Hematopoietic multipotent progenitor cell (in vitro differentiated cells): Measurements from ENCODE around the gene BCAP31. TPM values are rescaled to one million over a fixed set of nuclear protein-coding genes. Genes with fewer than 3 reads are reported as not detected.
"Not testable (repeated sequence)": the region's sequence is repeated elsewhere in the genome, so short reads cannot be mapped to it uniquely, and the experiment has no call there.

Experiments
- DNase-seq, 3 donors: peaks; one replicate each; pipeline ENCODE4 v3.0.0-alpha.2; 2011 to 2015; ENCODE audit warnings: low read depth in 2 of 3, low spot score in 2 of 3
- total RNA-seq: library from RNA; depleted of rRNA; stranded (reverse); fragments of >200 nt; gene quantifications from one replicate; pipeline ENCODE4 v1.2.3, GENCODE V29; 2012

Gene BCAP31
- total RNA-seq, 1 donor: 107 TPM

DNA sequence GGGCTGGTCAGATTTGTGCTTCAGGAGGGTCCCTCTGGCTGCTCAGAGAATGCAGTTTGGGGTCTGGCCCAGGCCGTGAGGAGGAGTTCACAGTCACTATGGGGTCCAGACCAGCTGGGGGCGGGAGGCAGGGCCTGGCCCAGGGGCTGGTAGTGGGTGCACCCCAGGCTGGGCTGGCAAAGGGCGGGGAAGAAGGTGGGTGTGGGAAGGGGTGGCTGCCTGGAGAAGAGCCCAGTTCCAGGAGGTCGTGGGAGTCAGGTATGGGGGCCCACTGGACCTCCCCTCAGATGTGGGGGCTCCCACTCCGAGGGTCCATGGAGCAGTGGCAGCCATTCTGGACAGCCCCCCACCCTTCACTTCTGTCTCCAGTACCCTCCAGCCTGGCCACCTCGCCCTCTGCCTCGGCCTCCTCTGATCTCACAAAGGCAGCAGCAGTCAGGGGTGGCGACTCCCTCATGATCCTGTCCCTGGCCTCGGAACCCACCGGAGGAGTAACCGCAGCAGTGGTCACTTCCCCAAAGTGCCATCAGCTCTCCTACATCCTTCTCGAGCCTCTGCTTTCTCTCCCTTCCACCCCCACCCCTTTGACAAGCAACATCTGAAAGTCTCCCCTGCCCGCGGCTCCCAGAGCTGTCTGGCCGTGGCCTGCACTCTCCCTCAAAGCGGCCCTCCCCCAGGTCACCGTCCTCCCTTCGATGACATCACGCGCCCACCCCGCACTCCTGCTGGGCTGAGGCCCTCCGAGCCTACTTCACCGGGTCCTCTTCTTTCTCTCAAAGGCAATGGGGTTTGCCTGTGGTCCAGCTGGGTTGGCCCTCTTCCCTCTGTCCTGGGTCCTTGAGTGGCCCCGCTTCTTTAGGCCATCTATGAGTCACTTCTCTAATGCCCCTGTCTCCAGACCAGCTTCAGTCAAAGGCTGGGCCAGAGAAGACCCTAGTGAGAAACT lies 38.2 kb downstream of the BCAP31 start:
- DNase-seq: no peak

DNA sequence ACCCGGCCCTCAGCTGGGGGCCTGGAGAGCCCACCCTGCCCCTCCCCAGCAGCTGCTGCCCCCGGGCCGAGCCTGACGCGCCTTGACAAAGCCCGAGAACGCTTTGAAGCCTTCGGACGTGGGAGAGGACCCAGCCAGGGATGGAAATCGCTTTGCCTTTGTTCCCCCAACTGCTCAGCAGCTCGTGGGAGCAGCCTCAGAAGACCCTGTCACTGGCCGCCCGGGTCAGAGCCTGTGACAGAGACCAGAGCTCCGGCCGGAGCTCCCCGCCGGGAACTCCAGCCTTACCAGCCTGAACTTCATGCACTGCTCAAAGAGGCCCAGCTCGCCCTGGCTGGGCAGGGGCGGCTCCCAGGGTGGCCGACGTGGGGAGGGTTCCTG lies 39.0 kb downstream of the BCAP31 start:
- DNase-seq: no peak

DNA sequence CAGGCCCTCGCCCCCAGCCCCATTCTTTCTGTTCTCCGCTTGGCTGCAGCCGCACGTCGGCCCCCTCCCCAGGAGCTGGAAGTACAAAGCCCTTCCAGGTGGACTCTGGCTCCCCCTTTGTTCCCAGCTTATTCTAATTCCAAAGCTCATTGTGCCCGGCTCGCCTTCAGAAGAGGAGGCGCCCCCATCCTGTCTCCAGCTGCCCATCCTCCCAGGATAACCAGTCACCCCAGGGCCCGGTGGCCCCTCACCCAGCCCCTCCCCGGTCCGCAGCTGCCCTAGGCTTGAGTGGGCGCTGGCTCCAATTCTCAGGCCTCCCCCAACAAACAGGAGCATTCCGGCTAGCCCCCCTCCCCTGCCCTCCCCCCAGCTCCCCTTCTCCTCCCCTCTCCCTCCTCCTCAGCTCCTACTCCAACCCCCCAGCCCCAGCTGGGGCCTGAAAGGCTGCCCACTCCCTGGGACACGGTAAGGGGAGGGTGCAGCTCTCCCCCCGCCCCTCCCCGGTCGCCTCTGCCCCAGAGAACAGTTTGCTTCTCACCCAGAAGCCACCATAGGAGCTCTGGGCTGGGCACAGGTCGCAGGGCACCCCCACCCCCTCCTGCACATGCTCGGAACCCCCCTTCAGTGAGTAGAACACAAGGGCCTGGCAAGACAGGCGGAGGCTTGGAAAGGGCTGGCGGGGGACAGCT lies 39.6 kb downstream of the BCAP31 start:
- no peak for DNase-seq

DNA sequence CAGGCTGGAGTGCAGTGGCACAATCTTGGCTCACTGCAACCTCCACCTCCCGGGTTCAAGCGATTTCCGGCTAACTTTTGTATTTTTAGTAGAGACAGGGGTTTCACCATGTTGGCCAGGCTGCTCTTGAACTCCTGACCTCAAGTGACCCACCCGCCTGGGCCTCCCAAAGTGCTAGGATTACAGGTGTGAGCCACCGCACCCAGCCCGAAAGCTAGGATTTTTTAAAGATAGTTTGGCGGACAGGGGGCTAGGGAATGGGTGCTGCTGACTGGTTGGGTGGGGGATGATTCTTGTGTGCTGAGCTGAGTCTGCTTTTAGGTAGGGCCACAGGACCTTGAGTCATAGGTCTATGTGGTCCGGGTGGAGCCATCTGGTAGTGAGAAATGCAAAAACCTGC lies 40.7 kb downstream of the BCAP31 start:
- not testable (repeated sequence) for DNase-seq

DNA sequence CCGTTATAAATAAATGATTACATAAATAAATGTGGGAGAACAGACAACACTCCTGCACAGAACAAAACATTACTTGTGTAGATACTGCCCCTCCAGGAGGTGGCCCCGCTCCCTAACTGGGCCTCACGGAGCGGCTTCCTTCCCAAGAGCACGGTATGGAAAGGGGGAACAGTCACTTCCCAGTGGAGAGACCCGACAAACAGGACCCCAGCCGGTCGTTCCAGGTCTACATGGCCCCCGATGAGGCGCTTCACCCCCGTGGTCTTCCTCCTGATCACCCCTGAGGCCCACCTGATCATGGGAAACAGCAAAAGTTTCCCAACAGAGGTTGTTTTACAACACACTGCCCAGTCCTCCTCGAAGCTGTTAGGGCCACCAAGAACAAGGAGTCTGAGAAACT lies 43.0 kb downstream of the BCAP31 start:
- no peak for DNase-seq

DNA sequence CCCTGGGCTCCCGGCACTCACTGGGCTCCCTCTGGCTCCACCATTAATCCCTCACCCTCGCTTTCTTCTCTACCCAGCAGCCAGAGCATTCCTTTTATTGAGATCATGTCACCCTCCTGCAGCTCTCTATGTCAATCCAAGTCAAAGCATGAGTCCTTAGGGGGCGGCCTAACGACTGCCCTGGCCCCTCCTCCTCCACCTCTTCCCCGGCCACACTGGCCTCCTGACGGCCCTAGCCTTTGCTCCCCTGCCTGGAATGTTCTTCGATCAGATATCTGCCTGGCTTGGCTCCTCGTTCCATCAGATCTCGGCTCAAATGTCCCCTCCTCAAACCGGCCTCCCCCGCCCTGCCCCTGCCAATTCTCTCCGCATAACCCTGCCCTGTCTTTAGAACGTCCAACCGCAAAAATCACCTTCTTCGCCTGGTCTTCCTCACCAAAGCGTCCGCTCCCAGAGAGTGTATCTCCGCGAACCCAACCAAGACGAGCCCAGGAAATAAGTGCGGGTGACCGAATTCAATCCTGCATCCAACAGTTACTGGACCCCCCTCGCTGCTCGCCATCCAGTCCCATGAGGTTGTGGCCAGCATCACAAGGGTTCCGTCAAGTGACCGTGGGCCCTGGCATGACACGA lies 49.9 kb downstream of the BCAP31 start:
- no peak for DNase-seq

DNA sequence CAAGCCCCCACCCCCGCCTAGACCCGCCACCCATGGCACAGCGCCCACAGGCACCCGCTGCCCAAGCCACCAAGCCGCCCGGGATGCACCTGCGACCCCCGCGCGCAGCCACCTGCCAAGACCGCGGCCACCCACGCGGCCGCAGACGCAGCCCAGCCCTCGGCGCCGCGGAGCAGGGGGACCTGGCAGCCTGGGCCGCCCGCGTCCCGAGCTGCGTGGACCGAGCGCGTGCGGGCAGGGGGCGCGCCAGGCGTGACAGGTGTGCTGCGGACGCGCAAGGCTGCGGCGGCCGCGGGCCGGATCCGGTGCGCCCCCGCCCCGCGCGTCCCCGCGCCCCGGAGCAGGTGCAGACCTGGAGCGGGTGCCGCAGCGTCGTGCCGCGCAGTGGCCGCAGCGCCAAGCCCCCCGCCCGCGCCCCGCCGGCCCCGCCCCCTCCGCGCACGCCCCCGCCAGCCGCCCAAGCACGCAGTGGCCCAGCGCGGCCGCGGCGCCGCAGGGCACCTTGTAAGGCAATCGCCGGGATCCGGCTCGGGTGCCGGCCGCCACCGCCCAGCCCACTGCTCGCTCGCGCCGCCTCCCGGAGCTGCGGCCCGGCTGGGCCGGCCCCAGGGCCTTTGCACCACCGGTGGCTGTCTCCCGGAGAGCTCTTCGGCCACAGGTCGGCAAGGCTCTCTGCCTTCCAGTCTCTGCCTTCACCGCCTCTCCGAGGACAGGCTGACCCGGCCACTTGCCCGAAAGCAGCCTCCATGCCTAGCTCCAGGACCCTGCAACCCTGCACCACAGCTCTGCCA lies 50.6 kb downstream of the BCAP31 start, which contains the start of gene PNCK:
Gene PNCK, minus strand, starts transcription at position 386 of the 791 bp plus-strand sequence. CDS start 737 bp downstream, outside the sequence.
- no peak for DNase-seq

DNA sequence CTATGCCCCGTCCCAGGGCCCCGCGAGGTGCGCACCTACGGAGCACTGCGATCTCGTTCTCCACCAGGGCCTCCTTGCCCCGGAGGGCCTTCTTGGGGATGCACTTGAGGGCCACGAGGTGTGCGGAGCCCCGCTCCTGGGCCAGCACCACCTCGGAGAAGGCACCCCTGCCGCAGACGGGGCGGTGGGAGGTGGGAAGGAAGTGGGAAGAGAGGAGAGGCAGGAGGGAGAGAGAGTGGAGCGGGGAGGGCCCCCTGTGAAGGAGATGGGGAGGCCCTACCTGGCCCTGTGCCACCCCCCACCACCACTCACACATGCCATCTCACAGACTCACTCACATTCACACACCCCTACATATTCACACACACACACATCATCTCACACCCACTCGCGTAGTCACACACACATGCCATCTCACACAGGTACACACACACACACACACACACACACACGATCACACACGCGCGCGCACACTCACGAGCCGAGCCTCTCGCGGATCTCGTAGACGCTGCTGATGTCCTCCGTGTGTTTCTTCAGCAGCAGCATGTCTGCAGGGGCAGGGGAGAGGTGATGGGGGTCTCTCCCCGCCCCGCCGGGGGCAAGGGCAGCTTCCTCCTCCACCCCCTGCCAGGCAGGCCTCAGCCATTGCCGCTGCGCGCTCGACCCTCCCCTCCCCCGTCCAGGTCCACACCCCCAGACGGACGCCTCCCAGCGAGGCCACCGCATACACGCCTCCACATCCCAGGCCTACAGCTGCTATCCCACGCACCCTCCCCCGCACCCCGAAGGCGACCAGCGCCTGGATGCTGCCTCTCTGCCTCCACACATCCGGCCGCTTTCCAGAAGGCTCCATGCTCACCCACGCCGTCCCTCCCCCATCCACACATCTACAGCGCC lies 51.4 kb downstream of the BCAP31 start:
- DNase-seq: no peak

DNA sequence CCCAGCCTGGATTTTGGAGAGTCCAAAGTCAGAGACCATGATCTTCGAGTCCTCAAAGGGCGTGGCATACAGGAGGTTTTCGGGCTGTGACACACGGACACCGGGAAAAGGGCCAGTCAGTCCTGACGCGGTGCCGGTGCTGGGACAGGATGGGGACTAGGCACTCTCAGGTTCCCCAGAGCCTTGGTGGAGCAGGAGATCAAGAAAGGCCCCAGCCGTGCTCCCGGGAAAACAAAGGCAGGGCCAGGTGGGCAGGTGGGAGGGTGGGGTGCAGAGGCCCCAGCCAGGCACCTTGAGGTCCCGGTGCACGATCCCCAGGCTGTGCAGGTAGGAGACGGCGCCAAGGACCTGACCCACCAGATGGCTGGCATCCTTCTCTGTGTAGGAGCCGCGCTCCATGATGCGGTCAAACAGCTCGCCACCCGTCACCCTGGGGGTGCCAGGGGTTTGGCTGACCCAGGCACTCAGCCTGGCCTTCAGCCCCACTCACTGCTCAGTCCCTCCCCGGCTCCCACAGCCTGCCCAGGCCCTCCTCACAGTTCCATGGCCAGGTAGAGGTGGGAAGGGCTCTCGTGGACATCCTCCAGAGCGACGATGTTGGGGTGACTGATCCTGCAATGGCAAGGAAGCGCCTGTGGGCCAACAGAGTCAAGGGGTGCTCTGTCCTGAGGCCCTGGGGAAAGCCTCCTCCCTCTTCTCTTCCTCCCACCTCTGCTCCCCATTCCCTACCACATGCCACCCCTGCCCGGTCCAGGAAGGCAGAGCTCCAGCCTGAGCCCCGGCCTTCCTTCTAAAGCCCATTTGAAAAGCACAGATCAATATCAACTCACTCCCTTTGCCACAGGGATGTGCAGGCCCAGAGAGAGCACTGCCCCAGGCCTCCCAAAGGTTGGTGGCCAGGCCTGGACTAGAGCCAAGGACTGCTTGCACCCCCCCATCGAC lies 52.3 kb downstream of the BCAP31 start:
- no peak for DNase-seq

DNA sequence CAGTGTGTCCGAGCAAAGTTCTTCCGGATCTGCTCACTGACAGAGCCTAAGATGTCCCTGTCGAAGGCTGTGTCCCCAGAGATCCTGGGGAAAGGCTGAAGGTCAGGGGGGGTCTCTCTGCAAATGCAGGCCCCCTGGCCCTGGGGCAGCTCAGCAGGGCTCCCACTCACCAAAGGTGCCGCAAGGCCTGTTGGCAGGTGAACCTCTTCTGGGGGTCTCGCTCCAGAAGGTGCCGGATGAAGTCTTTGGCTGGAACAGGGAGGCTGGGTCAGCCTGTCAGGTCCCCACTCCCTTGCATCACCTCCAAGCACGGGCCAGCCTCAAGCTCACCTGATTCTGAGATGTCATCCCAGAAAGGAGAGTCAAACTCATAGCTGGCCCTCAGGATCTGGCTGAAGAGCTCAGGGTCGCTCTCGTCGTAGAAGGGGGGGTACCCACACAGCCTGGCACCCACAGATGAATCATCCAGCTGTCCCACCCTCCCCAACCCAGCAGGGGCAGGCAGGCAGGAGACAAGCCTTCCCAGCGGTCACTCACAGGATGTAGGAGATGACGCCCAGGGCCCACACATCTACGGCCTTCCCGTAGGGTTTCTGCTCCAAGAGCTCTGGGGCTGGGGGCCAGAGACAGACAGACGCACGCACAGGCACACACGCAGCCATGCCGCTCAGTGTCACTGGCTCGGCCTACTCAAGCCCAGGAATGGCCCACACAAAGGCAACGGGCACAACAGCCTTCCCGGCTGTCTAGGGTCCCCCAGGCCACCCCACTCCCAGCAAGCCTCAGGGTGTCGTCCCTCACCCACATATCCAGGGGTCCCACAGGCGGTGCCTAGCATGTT lies 53.2 kb downstream of the BCAP31 start:
- DNase-seq: no peak

DNA sequence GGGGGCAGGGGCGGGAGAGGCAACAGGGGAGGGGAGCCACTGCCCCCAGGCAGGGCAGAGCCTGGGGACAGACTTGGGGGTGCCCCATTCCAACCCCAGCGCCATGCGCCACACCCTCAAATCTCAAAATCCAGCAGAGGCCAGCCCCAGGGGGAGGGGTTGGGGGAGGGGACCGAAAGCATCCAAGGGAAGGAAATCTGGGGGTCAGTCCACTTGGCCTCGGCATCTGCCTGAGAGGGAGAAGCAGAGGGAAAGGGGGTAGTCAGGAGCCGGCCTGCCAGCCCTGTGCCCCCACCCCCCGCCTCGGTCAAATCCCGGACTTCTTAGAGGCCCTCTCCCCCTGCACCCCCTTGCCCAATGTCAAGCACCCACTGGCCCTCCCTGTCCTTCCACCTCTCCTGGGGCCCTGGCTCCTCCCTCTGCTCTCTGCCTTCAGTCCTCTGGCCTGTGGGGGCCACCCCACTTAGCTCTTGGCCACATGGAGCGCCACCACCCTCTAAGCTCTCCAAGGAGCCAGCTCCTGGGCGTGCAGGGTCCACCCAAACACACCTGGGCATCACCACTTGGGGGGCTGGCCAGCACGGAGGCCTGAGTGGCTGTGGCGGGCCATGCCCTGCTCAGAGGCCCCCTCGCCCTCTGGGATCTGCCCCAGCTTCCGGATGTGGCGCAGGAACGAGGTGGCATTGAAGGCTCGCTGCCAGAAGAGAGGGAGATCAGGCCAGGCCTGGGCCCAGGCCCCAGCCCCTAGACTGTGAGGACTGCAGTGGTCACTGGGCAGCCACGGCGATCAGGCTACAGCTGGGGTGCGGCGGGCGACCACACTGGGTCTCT lies 54.1 kb downstream of the BCAP31 start:
- no peak for DNase-seq

DNA sequence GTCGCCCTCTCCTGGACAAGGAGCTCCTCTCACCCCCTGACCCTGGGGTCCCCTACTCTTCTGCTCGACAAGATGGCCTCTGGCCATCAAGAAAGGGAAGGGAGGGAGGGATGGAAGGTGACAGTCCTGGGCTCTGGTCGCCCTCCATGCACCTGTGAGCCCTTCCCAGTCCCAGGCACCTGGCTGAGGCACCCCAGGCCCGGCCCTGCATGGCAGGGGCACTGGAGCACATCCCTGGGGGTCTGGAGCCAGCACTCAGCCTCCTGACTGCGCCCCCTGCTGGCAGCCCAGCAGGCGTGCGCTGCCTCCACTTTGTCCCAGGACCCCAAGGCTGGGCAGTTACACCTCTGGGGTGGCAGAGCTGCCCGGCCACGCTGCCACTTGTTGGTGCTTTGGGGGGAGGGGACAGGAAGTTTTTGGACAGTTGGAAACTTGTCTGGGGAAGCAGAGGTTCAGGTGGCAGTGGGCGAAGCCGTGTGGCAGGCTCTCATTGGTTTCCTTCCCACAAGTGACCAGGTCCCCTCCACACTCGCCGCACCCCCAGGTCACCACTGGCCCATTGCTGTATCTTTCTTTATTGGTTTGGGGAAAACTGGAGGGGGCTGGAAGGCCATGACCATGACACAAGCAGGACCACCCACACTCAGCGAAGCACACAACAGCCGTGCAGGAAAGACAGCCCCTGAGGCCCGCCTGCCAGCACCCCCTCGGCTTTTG lies 54.9 kb downstream of the BCAP31 start:
- DNase-seq: peak in 2 of 3 donors; percentile 26 to 37

DNA sequence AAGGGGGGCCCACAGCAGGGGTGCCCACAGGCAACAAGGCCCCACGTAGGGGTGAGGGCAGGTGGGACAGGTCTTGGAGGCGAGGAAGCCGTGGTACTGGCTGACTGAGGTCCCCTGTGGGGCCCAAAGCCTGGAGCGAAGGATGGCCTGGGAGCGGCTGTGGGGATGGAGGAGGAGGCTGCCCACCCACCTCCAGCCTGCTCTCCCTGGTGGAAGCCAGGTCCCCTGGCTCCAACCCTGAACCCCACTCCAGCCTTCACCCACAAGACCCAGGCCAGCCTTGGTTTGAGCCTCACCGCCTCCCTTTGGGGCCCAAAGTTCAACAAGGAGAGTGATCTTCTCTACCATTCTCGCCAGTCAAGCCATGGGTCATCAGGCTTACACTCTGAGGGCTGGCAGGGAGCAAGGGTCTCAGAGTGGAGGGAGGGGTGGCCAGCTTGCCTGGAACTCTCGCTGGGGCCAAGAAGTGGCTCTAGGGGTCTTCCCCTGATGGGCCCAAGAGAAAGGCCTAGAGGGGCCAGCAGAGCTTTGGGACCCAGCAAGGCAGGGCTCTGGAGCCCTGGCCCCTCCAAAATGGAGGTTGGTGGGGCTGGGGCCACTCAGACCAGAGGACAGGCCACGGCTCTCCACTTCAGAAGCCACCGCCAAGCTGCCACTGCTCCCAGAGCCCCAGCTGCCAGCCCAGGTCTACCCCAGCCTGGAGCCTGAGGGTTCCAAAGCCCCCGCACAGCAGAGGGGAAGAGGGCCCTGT lies 55.6 kb downstream of the BCAP31 start:
- no peak for DNase-seq

DNA sequence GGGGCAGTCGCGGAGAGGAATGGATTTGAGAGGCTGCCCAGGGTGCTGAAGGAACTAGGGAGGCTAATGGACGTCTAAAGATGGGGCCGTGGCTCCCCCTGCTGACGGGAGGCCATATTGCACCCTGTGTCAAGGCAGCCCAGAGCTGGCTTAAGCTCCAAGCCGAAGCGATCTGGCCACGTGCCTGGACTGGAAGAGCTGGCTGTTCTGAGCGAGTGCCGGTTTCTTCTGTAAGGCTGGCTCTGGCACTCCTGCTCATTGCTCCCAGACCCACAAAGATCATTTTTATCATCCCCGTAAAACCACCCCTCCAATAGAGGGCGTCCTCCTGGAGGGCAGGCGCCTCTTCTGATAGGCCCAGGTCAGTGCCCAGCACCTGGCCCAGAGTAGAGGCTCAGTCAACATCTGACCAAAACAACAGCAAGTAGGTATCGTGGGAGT lies 56.2 kb downstream of the BCAP31 start:
- DNase-seq: peak; percentile 60 to 81 (median 63)

DNA sequence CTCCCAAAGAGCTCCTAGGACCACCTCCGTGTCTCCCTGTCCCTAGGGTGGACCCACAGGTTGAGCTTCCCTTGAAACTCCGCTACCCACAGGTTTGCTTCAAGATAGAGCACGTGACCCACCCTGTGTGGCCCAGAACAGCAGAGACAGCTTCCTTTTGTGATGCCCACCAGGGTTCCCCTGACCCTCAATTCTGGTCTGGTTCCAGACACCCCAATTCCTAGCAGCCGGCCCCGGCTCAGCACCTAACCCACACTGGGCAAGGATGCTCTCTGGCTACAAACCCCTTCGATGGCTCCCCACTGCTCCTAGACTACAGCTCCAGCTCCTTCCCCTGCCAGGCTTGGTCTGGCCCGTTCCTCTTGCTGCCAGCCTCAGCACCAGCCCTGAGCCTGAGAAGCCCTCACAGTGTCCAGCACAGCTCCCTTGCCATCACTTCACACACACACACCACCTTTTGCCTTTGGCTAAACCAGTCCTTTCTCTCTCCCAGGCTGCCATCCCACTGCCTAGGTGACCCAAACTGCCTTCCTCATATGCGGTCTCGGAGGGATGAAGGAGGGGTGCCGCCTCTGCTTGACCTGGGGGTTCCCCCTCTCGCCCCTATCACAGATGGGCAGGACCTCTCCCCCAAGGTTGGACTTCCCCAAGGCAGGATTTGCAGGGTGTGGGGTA lies 56.8 kb downstream of the BCAP31 start:
- no peak for DNase-seq
